ENCODE data around the gene NT5C2.
A peak's percentile ranks its signal among the peaks of the same experiment; 100 is the strongest.
"Not testable (repeated sequence)": the region's sequence is repeated elsewhere in the genome, so short reads cannot be mapped to it uniquely, and the experiment has no call there.

NT5C2 gene

GRCh38 chr10:103083266-103083976, 109.7 kb downstream of the NT5C2 start:
- no peak for DNase-seq

- DNase-seq = no peak
Measured at GRCh38 chr10:103082683-103083082, 110.4 kb downstream of the NT5C2 start.

GRCh38 chr10:103080891-103081581, 112.0 kb downstream of the NT5C2 start:
- DNase-seq = no peak

GRCh38 chr10:103079946-103080345, 113.1 kb downstream of the NT5C2 start:
- no peak for DNase-seq

GRCh38 chr10:103079100-103079499, 114.0 kb downstream of the NT5C2 start:
- DNase-seq = no peak

GRCh38 chr10:103078676-103079075, 114.4 kb downstream of the NT5C2 start:
- DNase-seq = no peak

- DNase-seq = no peak
Measured at GRCh38 chr10:103078309-103078615, 114.8 kb downstream of the NT5C2 start.

- no peak for DNase-seq
Measured at GRCh38 chr10:103077491-103078308, 115.4 kb downstream of the NT5C2 start.

GRCh38 chr10:103077020-103077419, 116.1 kb downstream of the NT5C2 start:
- no peak for DNase-seq

GRCh38 chr10:103072891-103073290, 120.2 kb downstream of the NT5C2 start:
- no peak for DNase-seq

GRCh38 chr10:103072276-103072675, 120.8 kb downstream of the NT5C2 start:
- DNase-seq = no peak

- peak; percentile 60 for DNase-seq
Measured at GRCh38 chr10:103069453-103070331, 123.4 kb downstream of the NT5C2 start.

GRCh38 chr10:103067956-103068355, 125.1 kb downstream of the NT5C2 start:
- peak; percentile 11 for DNase-seq

GRCh38 chr10:103067484-103067883, 125.6 kb downstream of the NT5C2 start:
- DNase-seq = no peak

- DNase-seq = not testable (repeated sequence)
Measured at GRCh38 chr10:103067099-103067477, 126.0 kb downstream of the NT5C2 start.

- DNase-seq = no peak
Measured at GRCh38 chr10:103066141-103067098, 126.7 kb downstream of the NT5C2 start.

- DNase-seq = no peak
Measured at GRCh38 chr10:103064956-103065355, 128.1 kb downstream of the NT5C2 start.

- DNase-seq = no peak
Measured at GRCh38 chr10:103062854-103063590, 130.1 kb downstream of the NT5C2 start.

- no peak for DNase-seq
Measured at GRCh38 chr10:103060575-103060974, 132.5 kb downstream of the NT5C2 start.

- no peak for DNase-seq
Measured at GRCh38 chr10:103058034-103058433, 135.0 kb downstream of the NT5C2 start.

GRCh38 chr10:103055105-103055504, 138.0 kb downstream of the NT5C2 start:
- DNase-seq = no peak
